IPS-15b (cell line): ENCODE measurements around the gene MISP.

ENCODE experiments used
- H3K27me3 ChIP-seq: one replicate; pipeline ENCODE4 v1.6.1; 2013; ENCODE audit warnings: low read length; ENCODE audit not compliant: control insufficient read depth, insufficient read depth
- H3K36me3 ChIP-seq: one replicate; pipeline ENCODE4 v1.6.1; 2013; ENCODE audit warnings: low read length; ENCODE audit not compliant: control insufficient read depth, insufficient read depth
- H3K4me1 ChIP-seq: one replicate; pipeline ENCODE4 v1.6.1; 2013; ENCODE audit warnings: mild to moderate bottlenecking, low read length; ENCODE audit not compliant: control insufficient read depth, insufficient read depth
- H3K4me3 ChIP-seq: one replicate; pipeline ENCODE4 v1.5.1; 2013; ENCODE audit warnings: low read depth, low read length
- H3K9ac ChIP-seq: one replicate; pipeline ENCODE4 v1.6.1; 2013; ENCODE audit warnings: low read depth, mild to moderate bottlenecking, low read length
- H3K9me3 ChIP-seq: one replicate; pipeline ENCODE4 v1.6.1; 2013; ENCODE audit warnings: mild to moderate bottlenecking, low read length; ENCODE audit not compliant: control insufficient read depth, insufficient read depth

The MISP gene

GRCh38 chr19:769616-770015 is 18.7 kb downstream of the MISP start:
- no peaks in the 10 kb centered on the region for H3K36me3 ChIP-seq
- H3K4me3 ChIP-seq: no peak overlapping the region
- H3K27me3 ChIP-seq: no peaks in the 10 kb centered on the region
- H3K9ac ChIP-seq: no peak overlapping the region
- no peaks in the 10 kb centered on the region for H3K9me3 ChIP-seq
- no peaks in the 10 kb centered on the region for H3K4me1 ChIP-seq

GRCh38 chr19:771332-771785 is 20.4 kb downstream of the MISP start:
- H3K4me1 ChIP-seq: no peaks in the 10 kb centered on the region
- no peak overlapping the region for H3K4me3 ChIP-seq
- H3K9me3 ChIP-seq: no peaks in the 10 kb centered on the region
- H3K9ac ChIP-seq: no peak overlapping the region
- no peaks in the 10 kb centered on the region for H3K36me3 ChIP-seq
- no peaks in the 10 kb centered on the region for H3K27me3 ChIP-seq

- Histone ChIP-seq H3K36me3 (no peaks in the 10 kb centered on the region), H3K4me1 (no peaks in the 10 kb centered on the region), H3K4me3 (no peak overlapping the region), H3K9ac (no peak overlapping the region), H3K27me3 (no peaks in the 10 kb centered on the region), H3K9me3 (no peaks in the 10 kb centered on the region)
These were observed 21.2 kb downstream of the MISP start for GRCh38 chr19:772063-772462.

GRCh38 chr19:772730-773436 is 22.0 kb downstream of the MISP start:
- Histone ChIP-seq H3K9ac (no peak overlapping the region), H3K4me3 (no peak overlapping the region), H3K9me3 (no peaks in the 10 kb centered on the region), H3K27me3 (no peaks in the 10 kb centered on the region), H3K36me3 (no peaks in the 10 kb centered on the region), H3K4me1 (no peaks in the 10 kb centered on the region)

- H3K4me1 ChIP-seq: no peaks in the 10 kb centered on the region
- no peak overlapping the region for H3K9ac ChIP-seq
- H3K9me3 ChIP-seq: no peaks in the 10 kb centered on the region
These were observed 25.6 kb downstream of the MISP start for GRCh38 chr19:776549-776948.

GRCh38 chr19:778910-779653 is 28.2 kb downstream of the MISP start:
- Histone ChIP-seq H3K9me3 (no peaks in the 10 kb centered on the region), H3K36me3 (no peaks in the 10 kb centered on the region), H3K27me3 (no peaks in the 10 kb centered on the region), H3K4me3 (no peak overlapping the region), H3K9ac (no peak overlapping the region), H3K4me1 (peaks cover 3% of the 10 kb centered on the region)

More at GRCh38 chr19:776549-776948, 25.6 kb downstream of the MISP start:
- no peak overlapping the region for H3K4me3 ChIP-seq
- H3K27me3 ChIP-seq: no peaks in the 10 kb centered on the region
- H3K36me3 ChIP-seq: no peaks in the 10 kb centered on the region

- H3K9ac ChIP-seq: no peak overlapping the region
- peaks cover 3% of the 10 kb centered on the region for H3K4me1 ChIP-seq
- H3K27me3 ChIP-seq: no peaks in the 10 kb centered on the region
- H3K4me3 ChIP-seq: no peak overlapping the region
- no peaks in the 10 kb centered on the region for H3K36me3 ChIP-seq
- no peaks in the 10 kb centered on the region for H3K9me3 ChIP-seq
These were observed 30.0 kb downstream of the MISP start for GRCh38 chr19:780935-781334.

- Histone ChIP-seq H3K9ac (peak overlapping the region; percentile 32), H3K36me3 (no peaks in the 10 kb centered on the region), H3K4me1 (peaks cover 3% of the 10 kb centered on the region), H3K27me3 (no peaks in the 10 kb centered on the region), H3K9me3 (no peaks in the 10 kb centered on the region), H3K4me3 (peak overlapping the region; percentile 37)
These were observed 30.9 kb downstream of the MISP start for GRCh38 chr19:781800-782184.

GRCh38 chr19:782185-782877 is 31.4 kb downstream of the MISP start:
- no peaks in the 10 kb centered on the region for H3K9me3 ChIP-seq
- H3K9ac ChIP-seq: peak overlapping the region; percentile 32
- H3K4me3 ChIP-seq: peak overlapping the region; percentile 46
- H3K4me1 ChIP-seq: peaks cover 3% of the 10 kb centered on the region
- no peaks in the 10 kb centered on the region for H3K27me3 ChIP-seq
- no peaks in the 10 kb centered on the region for H3K36me3 ChIP-seq

- Histone ChIP-seq H3K4me1 (peaks cover 3% of the 10 kb centered on the region), H3K4me3 (peak overlapping the region; percentile 46), H3K9ac (no peak overlapping the region), H3K9me3 (no peaks in the 10 kb centered on the region), H3K36me3 (no peaks in the 10 kb centered on the region), H3K27me3 (no peaks in the 10 kb centered on the region)
These were observed 32.2 kb downstream of the MISP start for GRCh38 chr19:782878-783668.

GRCh38 chr19:784541-784940 is 33.6 kb downstream of the MISP start:
- no peak overlapping the region for H3K9ac ChIP-seq

More at GRCh38 chr19:784541-784940, 33.6 kb downstream of the MISP start:
- Histone ChIP-seq H3K36me3 (no peaks in the 10 kb centered on the region), H3K4me3 (no peak overlapping the region), H3K4me1 (peaks cover 3% of the 10 kb centered on the region), H3K27me3 (no peaks in the 10 kb centered on the region), H3K9me3 (no peaks in the 10 kb centered on the region)
